Colonic mucosa (tissue), 4 donors: ENCODE results near the gene SUPT4H1. TPM values are rescaled to one million over a fixed set of nuclear protein-coding genes. Genes with fewer than 3 reads are reported as not detected.

Experiments used
- DNase-seq: peaks from one replicate; pipeline ENCODE4 v3.0.0-alpha.2; 2020
- H3K27ac ChIP-seq: fragments of 200-600 bp; one replicate; pipeline ENCODE4 v1.8.0; 2021
- H3K27me3 ChIP-seq: fragments of 200-600 bp; one replicate; pipeline ENCODE4 v1.8.0; 2021
- H3K36me3 ChIP-seq: fragments of 200-600 bp; one replicate; pipeline ENCODE4 v1.8.0; 2021
- H3K4me1 ChIP-seq: fragments of 200-600 bp; one replicate; pipeline ENCODE4 v1.8.0; 2021; ENCODE audit warnings: mild to moderate bottlenecking
- H3K4me3 ChIP-seq: fragments of 200-600 bp; one replicate; pipeline ENCODE4 v1.8.0; 2021
- H3K9ac ChIP-seq, 2 donors: one replicate each; pipeline ENCODE4 v1.7.0; 2013; ENCODE audit warnings: control low read depth in 2 of 2, low read depth in 2 of 2, low read length in 2 of 2
- H3K9me3 ChIP-seq: fragments of 200-600 bp; one replicate; pipeline ENCODE4 v1.8.0; 2021
- intact Hi-C: fragments of 100-400 bp; cut with DNase I; formaldehyde crosslinking; loops from one replicate; pipeline ENCODE4 v1.14.1; 2022
- total RNA-seq, 2 donors: library from RNA; stranded (reverse); fragmentation: NEBNext Ultra II Directional in 1 of 2; extraction: Animal tissue kit (Norgen Biotek cat#: 25700) in 1 of 2; gene quantifications; one replicate each; pipeline ENCODE4 v1.2.1, GENCODE V29; 2021
- TF ChIP-seq, protein P1 (sequence below): fragments of 200-600 bp; IDR thresholded peaks from one replicate; pipeline ENCODE4 v1.8.0; 2022; ENCODE audit warnings: antibody characterized with exemption, mild to moderate bottlenecking
- donor health status: healthy.
- donor health status: DM: no; HTN: no; CAD: no.
- donor health status: DM: no; HTN: no; CAD: no.

SUPT4H1 gene
- total RNA-seq, 2 donors from 2014 or later: 68.7 to 75.3 TPM

DNA sequence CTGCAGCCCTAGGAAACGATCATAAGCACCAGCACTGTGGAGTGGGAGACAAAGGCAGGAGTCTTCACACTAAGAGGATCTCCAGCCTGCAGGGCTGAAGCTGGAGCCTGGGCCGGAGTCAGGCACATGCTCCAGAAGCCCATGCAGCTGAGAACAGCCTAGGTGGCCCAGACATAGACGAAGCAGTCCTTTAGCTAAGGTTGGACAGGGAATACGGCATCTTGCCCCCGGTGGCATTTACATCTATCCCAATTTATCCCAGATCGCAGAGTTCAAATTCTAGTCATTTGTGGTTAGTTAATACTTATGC, 37.3 kb downstream of the SUPT4H1 start:
- intact Hi-C loops: no loop called here
- Histone ChIP-seq H3K27me3 (no peaks in the 10 kb centered on the region), H3K36me3 (no peaks in the 10 kb centered on the region), H3K27ac (no peak overlapping the region), H3K9me3 (no peaks in the 10 kb centered on the region), H3K4me1 (no peaks in the 10 kb centered on the region), H3K4me3 (no peak overlapping the region), H3K9ac (no peak overlapping the region)
- no peak for DNase-seq
- TF ChIP-seq, protein P1, sequence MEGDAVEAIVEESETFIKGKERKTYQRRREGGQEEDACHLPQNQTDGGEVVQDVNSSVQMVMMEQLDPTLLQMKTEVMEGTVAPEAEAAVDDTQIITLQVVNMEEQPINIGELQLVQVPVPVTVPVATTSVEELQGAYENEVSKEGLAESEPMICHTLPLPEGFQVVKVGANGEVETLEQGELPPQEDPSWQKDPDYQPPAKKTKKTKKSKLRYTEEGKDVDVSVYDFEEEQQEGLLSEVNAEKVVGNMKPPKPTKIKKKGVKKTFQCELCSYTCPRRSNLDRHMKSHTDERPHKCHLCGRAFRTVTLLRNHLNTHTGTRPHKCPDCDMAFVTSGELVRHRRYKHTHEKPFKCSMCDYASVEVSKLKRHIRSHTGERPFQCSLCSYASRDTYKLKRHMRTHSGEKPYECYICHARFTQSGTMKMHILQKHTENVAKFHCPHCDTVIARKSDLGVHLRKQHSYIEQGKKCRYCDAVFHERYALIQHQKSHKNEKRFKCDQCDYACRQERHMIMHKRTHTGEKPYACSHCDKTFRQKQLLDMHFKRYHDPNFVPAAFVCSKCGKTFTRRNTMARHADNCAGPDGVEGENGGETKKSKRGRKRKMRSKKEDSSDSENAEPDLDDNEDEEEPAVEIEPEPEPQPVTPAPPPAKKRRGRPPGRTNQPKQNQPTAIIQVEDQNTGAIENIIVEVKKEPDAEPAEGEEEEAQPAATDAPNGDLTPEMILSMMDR: no peak

- intact Hi-C loops: no loop called here
Measured at GRCh38 chr17:58313815-58314705, 37.9 kb downstream of the SUPT4H1 start.

GRCh38 chr17:58312829-58313228, 39.2 kb downstream of the SUPT4H1 start:
- H3K27me3 ChIP-seq: no peaks in the 10 kb centered on the region
- intact Hi-C loops: no loop called here
- H3K27ac ChIP-seq: no peak overlapping the region
- TF ChIP-seq, protein P1: no peak
- H3K4me3 ChIP-seq: no peak overlapping the region
- DNase-seq: no peak
- no peaks in the 10 kb centered on the region for H3K36me3 ChIP-seq
- H3K9me3 ChIP-seq: no peaks in the 10 kb centered on the region
- H3K4me1 ChIP-seq: no peaks in the 10 kb centered on the region
- H3K9ac ChIP-seq: no peak overlapping the region

More at GRCh38 chr17:58313815-58314705, 37.9 kb downstream of the SUPT4H1 start:
- DNase-seq: no peak
- TF ChIP-seq, protein P1: no peak
- no peak overlapping the region for H3K27ac ChIP-seq
- no peaks in the 10 kb centered on the region for H3K4me1 ChIP-seq
- no peaks in the 10 kb centered on the region for H3K36me3 ChIP-seq
- H3K4me3 ChIP-seq: no peak overlapping the region
- no peaks in the 10 kb centered on the region for H3K27me3 ChIP-seq
- no peaks in the 10 kb centered on the region for H3K9me3 ChIP-seq
- no peak overlapping the region for H3K9ac ChIP-seq

DNA sequence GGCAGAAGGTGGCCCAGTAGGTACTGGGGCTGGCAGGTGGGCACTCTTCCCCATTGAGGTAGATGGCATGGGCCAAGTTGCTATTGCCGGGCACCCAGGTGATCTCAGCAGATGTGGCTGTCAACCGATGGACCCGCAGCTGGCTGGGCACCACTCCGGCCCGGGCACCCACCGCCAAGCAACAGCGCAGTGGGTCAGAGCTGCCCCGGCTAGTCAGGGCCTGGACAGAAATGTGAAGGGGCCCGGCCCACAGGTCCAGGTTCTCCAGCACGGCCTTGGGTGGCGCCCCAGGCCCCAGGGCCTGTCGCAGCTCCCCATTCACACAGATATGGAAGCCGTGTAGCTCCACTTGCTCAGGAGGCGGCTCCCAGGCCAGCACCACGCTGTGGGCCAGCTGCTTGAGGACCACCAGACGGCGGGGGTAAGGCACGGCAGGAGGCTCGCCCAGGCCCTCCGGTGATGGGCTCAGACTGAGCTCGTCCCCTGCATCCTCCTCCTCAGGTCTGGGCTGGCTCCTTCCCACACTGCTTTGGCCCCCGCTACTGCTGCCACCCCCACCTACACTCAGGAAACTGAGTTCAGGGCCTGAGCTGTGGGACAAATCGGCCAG, 39.9 kb downstream of the SUPT4H1 start:
- H3K9ac ChIP-seq: no peak overlapping the region
- DNase-seq: no peak
- H3K27ac ChIP-seq: no peak overlapping the region
- H3K4me1 ChIP-seq: no peaks in the 10 kb centered on the region
- H3K27me3 ChIP-seq: no peaks in the 10 kb centered on the region
- intact Hi-C loops: no loop called here
- TF ChIP-seq, protein P1: no peak
- no peaks in the 10 kb centered on the region for H3K9me3 ChIP-seq
- H3K4me3 ChIP-seq: no peak overlapping the region
- H3K36me3 ChIP-seq: no peaks in the 10 kb centered on the region

DNA sequence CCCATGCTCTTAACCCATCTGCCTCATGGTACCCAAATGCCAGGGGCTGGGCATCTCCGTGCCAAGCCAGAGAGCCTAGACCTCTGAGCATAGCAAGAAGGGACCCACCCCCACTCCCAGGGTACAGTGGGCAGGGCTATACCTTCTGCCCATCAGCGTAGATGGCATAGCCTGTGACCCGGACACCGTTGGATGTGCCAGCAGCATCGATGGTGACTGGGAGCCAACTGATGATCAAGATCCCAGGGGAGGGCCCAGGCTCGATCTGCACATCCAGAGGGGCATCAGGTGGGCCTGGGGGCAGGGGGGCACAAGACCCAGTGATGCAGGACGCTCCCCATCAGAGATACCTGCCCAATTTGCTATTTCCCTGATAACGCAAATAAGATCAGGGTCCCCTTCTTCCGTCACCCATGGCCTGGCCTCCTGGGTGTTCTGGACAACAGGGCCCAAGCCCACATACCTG, 40.5 kb downstream of the SUPT4H1 start:
- TF ChIP-seq, protein P1: no peak
- H3K9ac ChIP-seq: no peak overlapping the region
- no peak overlapping the region for H3K4me3 ChIP-seq
- intact Hi-C loops: no loop called here
- no peaks in the 10 kb centered on the region for H3K9me3 ChIP-seq
- no peak for DNase-seq
- no peak overlapping the region for H3K27ac ChIP-seq
- no peaks in the 10 kb centered on the region for H3K36me3 ChIP-seq
- H3K4me1 ChIP-seq: no peaks in the 10 kb centered on the region
- no peaks in the 10 kb centered on the region for H3K27me3 ChIP-seq
